ENCODE measurements around the gene SHMT1.
A peak's percentile ranks its signal among the peaks of the same experiment; 100 is the strongest.
"Not testable (repeated sequence)": the region's sequence is repeated elsewhere in the genome, so short reads cannot be mapped to it uniquely, and the experiment has no call there.

The SHMT1 gene

GRCh38 chr17:18363101-18364049 lies at the start of gene SHMT1:
TSS of gene SHMT1 (minus strand) at chr17:18363550. CDS start at chr17:18355981, 7,569 bp downstream.
- DNase-seq: peak in 55 of 56 donors; percentile 56 to 96 (median 87)

- not testable (repeated sequence) for DNase-seq
These were observed 48.7 kb upstream of the SHMT1 start for GRCh38 chr17:18412001-18412538.

GRCh38 chr17:18411377-18411864 lies 48.1 kb upstream of the SHMT1 start:
- peak in 12 of 56 donors; percentile 13 to 38 (median 25) for DNase-seq

GRCh38 chr17:18410736-18411135 lies 47.4 kb upstream of the SHMT1 start:
- not testable (repeated sequence) for DNase-seq

- not testable (repeated sequence) for DNase-seq
These were observed 46.0 kb upstream of the SHMT1 start for GRCh38 chr17:18409321-18409720.

GRCh38 chr17:18408906-18409305 lies 45.6 kb upstream of the SHMT1 start:
- not testable (repeated sequence) for DNase-seq

GRCh38 chr17:18403604-18404003 lies 40.3 kb upstream of the SHMT1 start:
- not testable (repeated sequence) for DNase-seq

- not testable (repeated sequence) for DNase-seq
These were observed 39.8 kb upstream of the SHMT1 start for GRCh38 chr17:18403166-18403565.

- not testable (repeated sequence) for DNase-seq
These were observed 38.7 kb upstream of the SHMT1 start for GRCh38 chr17:18401872-18402590.

GRCh38 chr17:18388728-18389127 lies 25.4 kb upstream of the SHMT1 start:
- DNase-seq: not testable (repeated sequence)

- not testable (repeated sequence) for DNase-seq
These were observed 24.9 kb upstream of the SHMT1 start for GRCh38 chr17:18388266-18388665.

- not testable (repeated sequence) for DNase-seq
These were observed 24.2 kb upstream of the SHMT1 start for GRCh38 chr17:18387583-18387982.

GRCh38 chr17:18384271-18384670 lies 20.9 kb upstream of the SHMT1 start:
- not testable (repeated sequence) for DNase-seq

- DNase-seq: not testable (repeated sequence)
These were observed 19.7 kb upstream of the SHMT1 start for GRCh38 chr17:18383079-18383481.

- DNase-seq: no peak
These were observed 19.2 kb upstream of the SHMT1 start for GRCh38 chr17:18382441-18383078.

GRCh38 chr17:18381953-18382245 lies 18.5 kb upstream of the SHMT1 start:
- no peak for DNase-seq

GRCh38 chr17:18381158-18381952 lies 18.0 kb upstream of the SHMT1 start:
- no peak for DNase-seq

- DNase-seq: no peak
These were observed 17.3 kb upstream of the SHMT1 start for GRCh38 chr17:18380471-18381157.

- DNase-seq: no peak
These were observed 16.1 kb upstream of the SHMT1 start for GRCh38 chr17:18379246-18380146.
